DOHH2 (cell line): ENCODE results near the gene MPHOSPH9.
"Not testable (repeated sequence)": the region's sequence is repeated elsewhere in the genome, so short reads cannot be mapped to it uniquely, and the experiment has no call there.

ENCODE experiments used
- H3F3A ChIP-seq: fragments of 200-600 bp; sonication (generic), shearing (Covaris generic); 2 replicates; pipeline ENCODE4 v1.6.0; 2016; ENCODE audit warnings: antibody characterized with exemption, mild to moderate bottlenecking; ENCODE audit not compliant: control insufficient read depth, insufficient read depth
- H3K27ac ChIP-seq: fragments of 200-600 bp; sonication (generic); 2 replicates; pipeline ENCODE4 v1.5.1; 2014; ENCODE audit warnings: low read depth, mild to moderate bottlenecking, low read length, moderate library complexity
- H3K27me3 ChIP-seq: fragments of 200-600 bp; sonication (generic); 2 replicates; pipeline ENCODE4 v1.6.1; 2014; ENCODE audit warnings: mild to moderate bottlenecking, low read length, mixed read lengths; ENCODE audit not compliant: control insufficient read depth
- H3K36me3 ChIP-seq: fragments of 200-600 bp; sonication (generic); 2 replicates; pipeline ENCODE4 v1.6.1; 2014; ENCODE audit warnings: mild to moderate bottlenecking, low read length, moderate library complexity, mixed read lengths; ENCODE audit not compliant: control insufficient read depth
- H3K4me1 ChIP-seq: fragments of 200-600 bp; sonication (generic); 2 replicates; pipeline ENCODE4 v1.6.1; 2014; ENCODE audit warnings: mild to moderate bottlenecking, low read length, mixed read lengths; ENCODE audit not compliant: control insufficient read depth
- H3K4me2 ChIP-seq: fragments of 200-600 bp; sonication (generic); 2 replicates; pipeline ENCODE4 v1.6.0; 2014; ENCODE audit warnings: mild to moderate bottlenecking, low read length, moderate library complexity
- H3K4me3 ChIP-seq: fragments of 200-600 bp; sonication (generic); 2 replicates; pipeline ENCODE4 v1.5.1; 2014; ENCODE audit warnings: mild to moderate bottlenecking, low read length, mixed read lengths
- H3K79me2 ChIP-seq: fragments of 200-600 bp; sonication (generic); 2 replicates; pipeline ENCODE4 v1.6.1; 2014; ENCODE audit warnings: mild to moderate bottlenecking, low read length, mixed read lengths; ENCODE audit not compliant: control insufficient read depth
- H3K9me2 ChIP-seq: fragments of 200-600 bp; sonication (generic); replicated peaks from 2 replicates; pipeline ENCODE4 v1.6.1; 2014; ENCODE audit warnings: mild to moderate bottlenecking, low read length, mixed read lengths; ENCODE audit not compliant: control insufficient read depth
- H3K9me3 ChIP-seq: fragments of 200-600 bp; sonication (generic); 2 replicates; pipeline ENCODE4 v1.6.1; 2014; ENCODE audit warnings: antibody characterized with exemption, low read length, mixed read lengths; ENCODE audit not compliant: control insufficient read depth, insufficient read depth
- H4K20me1 ChIP-seq: fragments of 200-600 bp; sonication (generic); 2 replicates; pipeline ENCODE4 v1.6.0; 2014; ENCODE audit warnings: low read depth, mild to moderate bottlenecking, antibody characterized with exemption, low read length, moderate library complexity; ENCODE audit not compliant: control insufficient read depth, insufficient read depth
- EZH2phosphoT487 ChIP-seq: fragments of 200-600 bp; sonication (generic); IDR thresholded peaks from 2 replicates; pipeline ENCODE4 v1.6.1; 2017; ENCODE audit warnings: borderline replicate concordance, mild to moderate bottlenecking, antibody characterized with exemption, low read length, moderate library complexity, mixed read lengths
- TF ChIP-seq, protein P1 (sequence below): fragments of 200-600 bp; sonication (generic); IDR thresholded peaks from one replicate; pipeline ENCODE4 v1.5.1; 2014; ENCODE audit warnings: antibody characterized with exemption, mild to moderate bottlenecking, low read depth, low read length; ENCODE audit not compliant: poor library complexity, severe bottlenecking

Gene MPHOSPH9

GRCh38 chr12:123254853-123255446 lies 22.0 kb upstream of the MPHOSPH9 start:
- Histone ChIP-seq H3K4me2 (no peak overlapping the region), H4K20me1 (peaks cover 14% of the 10 kb centered on the region; the same call in 1 of the 2 replicates), H3K36me3 (peaks cover 68% of the 10 kb centered on the region), H3K9me2 (no peaks in the 10 kb centered on the region), H3K4me1 (peaks cover 5% of the 10 kb centered on the region; the same call in 1 of the 2 replicates), H3K27me3 (no peaks in the 10 kb centered on the region), H3K79me2 (peaks cover 39% of the 10 kb centered on the region), H3K9me3 (no peaks in the 10 kb centered on the region), H3K27ac (no peak overlapping the region), H3F3A (peaks cover 12% of the 10 kb centered on the region), H3K4me3 (no peak overlapping the region)
- no peak for TF ChIP-seq EZH2phosphoT487
- TF ChIP-seq, protein P1, sequence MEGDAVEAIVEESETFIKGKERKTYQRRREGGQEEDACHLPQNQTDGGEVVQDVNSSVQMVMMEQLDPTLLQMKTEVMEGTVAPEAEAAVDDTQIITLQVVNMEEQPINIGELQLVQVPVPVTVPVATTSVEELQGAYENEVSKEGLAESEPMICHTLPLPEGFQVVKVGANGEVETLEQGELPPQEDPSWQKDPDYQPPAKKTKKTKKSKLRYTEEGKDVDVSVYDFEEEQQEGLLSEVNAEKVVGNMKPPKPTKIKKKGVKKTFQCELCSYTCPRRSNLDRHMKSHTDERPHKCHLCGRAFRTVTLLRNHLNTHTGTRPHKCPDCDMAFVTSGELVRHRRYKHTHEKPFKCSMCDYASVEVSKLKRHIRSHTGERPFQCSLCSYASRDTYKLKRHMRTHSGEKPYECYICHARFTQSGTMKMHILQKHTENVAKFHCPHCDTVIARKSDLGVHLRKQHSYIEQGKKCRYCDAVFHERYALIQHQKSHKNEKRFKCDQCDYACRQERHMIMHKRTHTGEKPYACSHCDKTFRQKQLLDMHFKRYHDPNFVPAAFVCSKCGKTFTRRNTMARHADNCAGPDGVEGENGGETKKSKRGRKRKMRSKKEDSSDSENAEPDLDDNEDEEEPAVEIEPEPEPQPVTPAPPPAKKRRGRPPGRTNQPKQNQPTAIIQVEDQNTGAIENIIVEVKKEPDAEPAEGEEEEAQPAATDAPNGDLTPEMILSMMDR = no peak

DNA sequence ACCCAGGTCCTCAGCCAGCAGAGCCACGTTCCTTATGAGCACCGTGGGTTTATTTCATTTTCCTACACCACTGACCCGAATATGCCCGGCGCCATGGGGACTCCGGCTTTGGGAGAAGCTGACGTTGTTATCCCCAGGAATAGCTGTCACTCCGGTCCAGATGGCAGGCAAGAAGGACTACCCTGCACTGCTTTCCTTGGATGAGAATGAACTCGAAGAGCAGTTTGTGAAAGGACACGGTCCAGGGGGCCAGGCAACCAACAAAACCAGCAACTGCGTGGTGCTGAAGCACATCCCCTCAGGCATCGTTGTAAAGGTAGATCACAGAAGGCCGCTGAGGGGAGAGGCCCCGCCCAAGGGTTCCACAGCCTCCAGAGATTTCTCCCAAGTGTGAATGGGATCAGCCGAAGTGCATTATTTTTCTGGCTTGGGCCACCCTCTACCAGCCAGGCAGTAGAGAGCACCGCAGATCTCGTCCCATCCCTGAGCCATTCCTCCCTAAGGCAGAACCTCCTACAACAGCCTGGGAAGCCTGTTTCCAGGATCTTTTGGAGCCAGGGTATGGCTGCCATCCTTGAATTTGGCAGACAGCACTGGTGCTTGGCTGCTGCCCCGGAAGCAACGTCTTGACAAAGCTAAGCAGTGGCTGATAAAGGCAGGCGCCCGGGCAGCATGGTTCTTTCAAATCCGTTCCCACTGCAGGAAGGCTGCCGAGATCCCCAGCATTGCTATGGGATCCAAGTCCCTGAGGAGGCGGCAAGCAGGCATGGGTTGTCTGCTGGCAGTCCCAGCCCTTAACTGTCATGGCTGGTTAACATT lies 20.9 kb upstream of the MPHOSPH9 start:
- H3K36me3 ChIP-seq = peaks cover 66% of the 10 kb centered on the region
- H3K27ac ChIP-seq = no peak overlapping the region
- H3F3A ChIP-seq = peaks cover 6% of the 10 kb centered on the region
- no peak overlapping the region for H3K4me3 ChIP-seq
- H3K4me2 ChIP-seq = no peak overlapping the region
- no peak for TF ChIP-seq EZH2phosphoT487
- TF ChIP-seq, protein P1 = no peak
- peaks cover 49% of the 10 kb centered on the region for H3K79me2 ChIP-seq
- H3K27me3 ChIP-seq = no peaks in the 10 kb centered on the region
- H3K4me1 ChIP-seq = peaks cover 5% of the 10 kb centered on the region; the same call in 1 of the 2 replicates
- peaks cover 10% of the 10 kb centered on the region; the same call in 1 of the 2 replicates for H4K20me1 ChIP-seq
- no peaks in the 10 kb centered on the region for H3K9me2 ChIP-seq
- no peaks in the 10 kb centered on the region for H3K9me3 ChIP-seq

- H3K27me3 ChIP-seq, H3K9me2 ChIP-seq, H3K27ac ChIP-seq, H4K20me1 ChIP-seq, H3F3A ChIP-seq, H3K4me1 ChIP-seq, H3K9me3 ChIP-seq, H3K4me2 ChIP-seq, H3K4me3 ChIP-seq: not testable (repeated sequence)
- peaks cover 64% of the 10 kb centered on the region for H3K79me2 ChIP-seq
- peaks cover 63% of the 10 kb centered on the region for H3K36me3 ChIP-seq
These were observed 19.4 kb upstream of the MPHOSPH9 start for GRCh38 chr12:123252365-123252764.
